ENCODE data around the gene PARD3. TPM values are rescaled to one million over a fixed set of nuclear protein-coding genes. Genes with fewer than 3 reads are reported as not detected.

PARD3 gene
- total and polyA plus RNA-seq, 2 donors (not counting 3 experiments of a cell fraction or from before 2014, with no cell fraction given) = 7.3 to 24.1 TPM

- no peak overlapping the region for H3K4me3 ChIP-seq (replicated peaks in 1 of 3; ENCODE audit: insufficient read depth in 1 of 3, low read depth in 1 of 3, low read length in 3 of 3)
- CTCF ChIA-PET = interaction anchor here (0.7 kb wide), 1 partner anchor 111 kb away, joined by 3 read pairs; no protein-coding TSS in a partner anchor
- no peak overlapping the region for H2AFZ ChIP-seq (ENCODE audit: low read depth, low read length)
- no peak overlapping the region for H3K9ac ChIP-seq (replicated peaks; ENCODE audit: extremely low read depth, insufficient read depth, low read length)
- no peaks in the 10 kb centered on the region for H3K9me3 ChIP-seq (replicated peaks; ENCODE audit: control insufficient read depth, insufficient read depth, low read length)
- no peak overlapping the region for H3K4me2 ChIP-seq (ENCODE audit: insufficient read depth, low read length)
- DNase-seq (ENCODE audit: low read depth, low spot score) (no peak), FAIRE-seq (peak; percentile 61)
- dilution Hi-C loops (cut with MboI; ENCODE audit: extremely low pct_ligation_motif_present, low sequenced_read_pairs) (no loop called here), intact Hi-C loops (cut with micrococcal nuclease) (loop anchor here (5.0 to 10.0 kb wide), 3 partner anchors 51 to 1839 kb away; no protein-coding TSS in a partner anchor)
- H4K20me1 ChIP-seq (replicated peaks; ENCODE audit: control insufficient read depth, extremely low read depth, insufficient read depth, low read length) = no peaks in the 10 kb centered on the region
- H3K79me2 ChIP-seq (ENCODE audit: control insufficient read depth, insufficient read depth, low read length) = no peaks in the 10 kb centered on the region
- H3K27me3 ChIP-seq (ENCODE audit: control insufficient read depth in 2 of 2, insufficient read depth in 2 of 2, low read length in 2 of 2) = no peaks in the 10 kb centered on the region
- BruUV-seq (replicated peaks) = no TSS peak
- no peaks in the 10 kb centered on the region for H3K9me1 ChIP-seq (replicated peaks; ENCODE audit: control insufficient read depth, extremely low read depth, insufficient read depth, low read length)
- H3K4me1 ChIP-seq (ENCODE audit: control insufficient read depth, extremely low read depth, insufficient read depth, low read length) = peaks cover 4% of the 10 kb centered on the region
- no peaks in the 10 kb centered on the region for H3K36me3 ChIP-seq (ENCODE audit: control insufficient read depth in 2 of 2, extremely low read depth in 1 of 2, insufficient read depth in 2 of 2, low read length in 2 of 2)
- H3K27ac ChIP-seq (ENCODE audit: insufficient read depth, low read depth, low read length) = no peak overlapping the region
- TF ChIP-seq GATA2 (IDR thresholded peaks at IDR 0.05; ENCODE audit: insufficient read depth, insufficient read length, low read depth, low read length) (no peak), POLR2A (IDR thresholded peaks at IDR 0.05; ENCODE audit: low read depth, low read length) (no peak), CTCF (IDR thresholded peaks at IDR 0.05; ENCODE audit: extremely low read depth in 1 of 2, insufficient read depth in 1 of 2, low read depth in 1 of 2, low read length in 2 of 2) (no peak), JUN (IDR thresholded peaks at IDR 0.05; ENCODE audit: borderline replicate concordance, insufficient read depth, insufficient read length, low read depth) (no peak), MYC (IDR thresholded peaks at IDR 0.05; ENCODE audit: low read depth, low read length) (no peak), POLR2AphosphoS5 (IDR thresholded peaks at IDR 0.05; ENCODE audit: insufficient read depth, low read depth, low read length) (no peak), FOS (IDR thresholded peaks at IDR 0.05; ENCODE audit: borderline replicate concordance, insufficient read depth, low read length) (no peak), EZH2 (IDR thresholded peaks at IDR 0.05; ENCODE audit: borderline replicate concordance, low read depth, low read length, severe bottlenecking) (no peak)
- TF ChIP-seq, protein P1, sequence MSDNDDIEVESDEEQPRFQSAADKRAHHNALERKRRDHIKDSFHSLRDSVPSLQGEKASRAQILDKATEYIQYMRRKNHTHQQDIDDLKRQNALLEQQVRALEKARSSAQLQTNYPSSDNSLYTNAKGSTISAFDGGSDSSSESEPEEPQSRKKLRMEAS (IDR thresholded peaks at IDR 0.05; ENCODE audit: insufficient read depth, insufficient read length) = no peak
- POLR2A ChIA-PET = no interaction called here
Observed at GRCh38 chr10:34633374-34633773, 181.7 kb downstream of the PARD3 start.
